GM12892 (cell line): ENCODE results near the gene DNAJB12.

Source experiments
- DNase-seq: peaks from one replicate; pipeline ENCODE4 v3.0.0; 2011; ENCODE audit not compliant: insufficient read length
- FAIRE-seq: peaks from 2 replicates; lab custom pipeline; 2011; peaks lifted over from hg19 to GRCh38; lab: Jason Lieb, UNC
- POLR2A ChIP-seq: IDR thresholded peaks from 2 replicates; pipeline ENCODE4 v1.6.1; 2011; ENCODE audit warnings: low read depth, low read length, control low read depth
- POLR2AphosphoS5 ChIP-seq: IDR thresholded peaks from 2 replicates; pipeline ENCODE4 v1.6.1; 2011; ENCODE audit warnings: low read depth, low read length, control low read depth
- TAF1 ChIP-seq: IDR thresholded peaks from 2 replicates; pipeline ENCODE4 v1.6.1; 2011; ENCODE audit warnings: low read depth, mild to moderate bottlenecking, control low read depth, low read length, borderline replicate concordance

Gene DNAJB12

DNA sequence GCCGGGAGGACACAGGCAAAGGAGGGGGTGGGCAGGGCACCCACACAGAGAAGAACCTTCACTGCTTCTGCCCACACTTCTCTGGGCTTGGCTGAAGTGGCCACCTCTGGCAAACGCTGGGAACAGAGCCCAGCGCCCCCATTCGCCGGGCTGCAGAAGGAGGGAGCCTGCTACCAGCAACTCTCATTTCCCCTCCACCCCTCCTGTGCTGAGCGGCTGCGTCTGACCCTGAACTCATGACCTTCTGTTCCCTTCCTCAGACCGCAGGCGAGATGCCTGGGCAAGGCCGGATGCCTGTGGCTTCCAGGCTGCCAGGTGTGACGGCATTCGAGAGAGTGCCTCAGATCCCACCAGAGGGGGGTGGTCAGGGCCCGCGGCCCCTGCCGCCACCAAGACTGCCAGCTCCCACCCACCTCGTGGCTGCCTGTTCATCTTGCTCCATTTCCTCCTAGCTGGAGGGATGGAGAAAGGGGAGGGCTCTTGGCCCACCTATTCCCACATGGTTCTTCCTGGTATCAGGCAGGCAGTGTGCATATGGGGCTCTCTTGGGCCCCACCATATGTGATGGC is 19.8 kb downstream of the DNAJB12 start:
- no peak for TF ChIP-seq TAF1
- TF ChIP-seq POLR2A, result no peak; the same call in none of the 2 replicates
- TF ChIP-seq POLR2AphosphoS5, result no peak
- peak; percentile 85 for DNase-seq

DNA sequence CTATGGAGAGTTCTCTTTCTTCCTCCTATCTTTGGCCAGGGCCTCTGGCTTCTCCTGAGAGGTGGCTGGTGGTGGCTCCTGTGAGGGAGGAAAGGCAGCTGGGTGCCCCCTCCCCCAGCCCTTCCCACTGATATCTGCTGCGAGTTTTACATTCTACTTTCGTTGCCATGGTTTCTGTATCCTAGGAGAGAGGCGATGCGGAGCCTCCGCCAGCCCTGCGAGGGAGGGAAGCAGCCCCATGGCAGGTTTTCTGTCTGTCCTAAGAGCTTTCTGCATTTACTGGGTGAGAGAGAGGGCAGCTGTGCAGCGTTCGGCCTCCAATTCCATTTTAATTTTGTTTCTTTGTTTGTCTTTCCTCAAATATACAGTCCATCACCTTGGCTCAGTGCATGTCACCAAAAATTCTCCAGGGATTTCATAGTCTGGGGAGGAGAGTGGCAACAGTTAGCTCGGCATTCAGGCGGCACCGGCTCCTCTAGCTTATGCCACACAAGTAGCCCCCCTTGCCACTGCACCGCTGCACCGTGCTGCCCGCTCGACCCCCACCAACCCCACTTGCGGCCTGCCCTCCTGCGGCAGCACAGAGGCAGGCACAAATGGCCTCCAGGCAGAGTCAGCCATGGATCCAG is 20.4 kb downstream of the DNAJB12 start:
- DNase-seq (no peak), FAIRE-seq (no peak)
- no peak for TF ChIP-seq POLR2AphosphoS5
- no peak for TF ChIP-seq POLR2A
- no peak for TF ChIP-seq TAF1

More for the DNA sequence above, 19.8 kb downstream of the DNAJB12 start:
- peak; percentile 95 for FAIRE-seq

DNA sequence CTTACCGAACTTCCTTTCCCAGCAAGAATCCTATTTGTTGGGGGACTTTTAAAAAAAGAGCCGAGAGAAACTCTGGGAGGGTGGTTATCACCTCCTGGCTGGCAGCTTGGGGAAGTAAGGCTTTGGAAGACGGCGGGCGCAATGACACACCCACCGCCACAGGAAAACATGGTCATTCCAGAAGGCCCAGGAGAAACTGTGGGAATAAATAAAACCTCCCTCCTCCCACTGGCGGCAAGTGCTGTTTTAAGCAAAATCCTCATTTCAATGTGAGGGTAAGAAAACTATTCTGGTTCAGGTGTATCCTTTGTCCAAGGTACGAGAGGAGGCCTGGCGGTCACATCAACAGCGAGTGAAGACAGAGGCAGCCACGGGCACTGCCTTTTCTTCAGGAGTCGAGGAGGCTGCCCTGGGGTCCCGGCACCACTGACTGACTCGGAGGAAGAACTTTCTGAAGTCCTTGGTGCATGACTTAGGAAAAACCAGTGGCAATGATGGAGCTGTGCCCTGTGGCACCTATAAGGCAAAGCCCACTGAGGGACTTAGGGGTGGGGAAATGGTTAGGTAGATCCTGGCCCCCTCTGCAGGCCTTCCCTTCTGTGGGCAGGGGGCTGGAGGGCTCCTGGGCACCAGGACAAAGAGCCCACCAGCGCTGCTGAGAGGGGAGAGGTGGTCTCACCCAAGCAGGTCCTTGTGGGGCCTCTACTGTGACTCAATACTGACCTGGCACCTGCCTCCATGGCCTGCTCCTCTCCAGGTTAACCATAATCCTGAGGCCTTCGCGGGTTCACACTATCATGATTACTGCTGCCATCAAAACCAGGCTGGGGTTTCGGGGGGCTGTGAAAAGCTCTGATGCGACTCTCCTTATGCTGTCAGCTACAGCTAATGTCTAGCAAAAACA is 21.4 kb downstream of the DNAJB12 start:
- DNase-seq, result no peak
- TF ChIP-seq POLR2AphosphoS5, result peak; percentile 26; the same call in 1 of the 2 replicates
- TF ChIP-seq POLR2A, result no peak
- no peak for TF ChIP-seq TAF1
- FAIRE-seq, result no peak

DNA sequence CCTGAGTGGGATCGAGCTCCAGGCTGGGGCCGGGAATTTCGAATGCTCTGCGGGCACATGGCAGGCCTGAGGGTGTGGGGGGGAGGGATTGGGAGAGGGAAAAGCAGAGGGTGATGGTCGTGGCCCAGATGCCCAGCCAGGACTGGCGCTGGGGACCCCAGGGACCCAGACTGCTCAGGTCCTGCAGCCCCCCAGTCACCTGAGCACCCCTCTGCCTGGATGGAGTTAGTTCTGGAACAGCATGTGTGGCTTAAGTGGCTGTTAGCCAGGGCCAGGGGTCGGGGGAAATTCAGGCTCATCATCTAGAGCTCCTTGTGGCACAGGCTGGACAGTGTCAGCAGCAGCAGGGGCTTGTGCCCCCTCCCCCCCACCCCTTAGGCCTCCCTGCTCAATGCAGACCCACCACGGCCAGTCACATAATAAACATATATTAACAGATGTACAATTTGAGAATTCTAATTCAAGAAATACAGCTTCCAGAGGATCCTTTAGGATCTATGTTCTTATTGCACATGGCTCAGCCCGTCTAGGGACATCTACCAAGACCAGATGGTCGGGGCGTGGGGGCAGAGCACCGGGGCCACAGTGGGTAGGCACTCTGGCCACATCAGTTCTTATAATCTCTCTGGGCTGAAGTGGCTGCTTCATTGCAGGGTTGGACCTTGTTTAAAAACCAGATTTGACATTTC is 22.2 kb downstream of the DNAJB12 start:
- DNase-seq (no peak), FAIRE-seq (no peak)
- TF ChIP-seq TAF1 (no peak), POLR2AphosphoS5 (no peak), POLR2A (no peak)

DNA sequence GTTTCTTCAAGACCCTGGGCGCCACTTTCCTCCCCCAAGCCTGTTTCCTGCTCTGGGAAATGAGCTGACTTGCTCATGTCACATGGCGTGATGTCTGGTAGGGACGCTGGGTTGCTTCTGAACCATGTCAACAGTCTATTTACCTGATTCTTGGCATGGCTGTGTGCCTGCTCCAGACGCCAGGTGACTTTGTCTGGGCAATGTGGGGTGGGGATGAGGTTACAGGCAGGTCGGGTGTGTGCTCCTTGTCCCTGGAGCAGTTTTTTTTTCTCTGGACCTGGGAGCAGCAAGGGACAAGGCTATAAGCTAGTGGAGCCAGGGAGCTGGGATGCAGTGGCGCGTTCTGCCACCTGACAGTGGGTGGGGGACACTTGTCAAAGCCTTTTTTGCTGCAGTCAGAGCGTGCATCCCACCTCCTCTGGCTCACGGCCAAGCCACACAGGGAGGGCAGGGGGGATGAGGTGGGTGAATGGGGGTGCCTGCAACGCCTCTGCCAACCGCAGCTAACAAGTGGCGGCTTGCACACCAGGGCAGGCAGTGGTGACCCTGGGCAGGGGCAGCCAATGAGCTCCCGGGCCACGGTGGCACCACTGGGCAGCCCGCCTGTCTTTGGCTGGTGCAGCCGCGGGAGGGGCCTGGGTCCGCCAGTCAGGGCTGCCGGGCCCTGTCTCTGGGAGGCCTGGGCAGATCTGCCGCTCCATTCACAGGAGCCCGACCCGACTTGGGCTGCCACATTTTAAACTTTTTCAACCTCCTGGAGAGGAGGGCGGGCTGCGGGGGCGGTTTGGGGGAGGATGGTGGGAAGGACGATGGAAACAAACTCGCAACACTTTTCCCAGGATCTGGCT is 22.9 kb downstream of the DNAJB12 start:
- TF ChIP-seq POLR2AphosphoS5 (peak; percentile 56; the same call in 1 of the 2 replicates), TAF1 (no peak)
- DNase-seq, result peak; percentile 64
- FAIRE-seq, result peak; percentile 70

DNA sequence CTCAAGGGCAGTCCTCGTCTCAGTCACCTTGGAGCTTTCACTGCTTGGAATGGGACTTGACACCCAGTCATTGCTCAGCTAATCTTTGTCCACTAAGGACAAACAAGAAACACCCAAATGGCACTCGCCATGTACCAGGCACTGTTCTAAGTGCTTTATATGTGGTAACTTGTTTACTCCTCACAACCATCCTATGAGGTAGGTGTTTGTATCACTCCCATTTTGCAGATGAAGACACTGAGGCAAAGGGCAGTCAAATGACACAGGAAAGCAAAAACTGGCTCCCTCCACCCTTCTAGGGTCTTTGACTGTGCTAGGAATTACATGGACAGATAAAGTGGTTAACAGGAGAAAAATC is 24.7 kb downstream of the DNAJB12 start:
- no peak for TF ChIP-seq TAF1
- TF ChIP-seq POLR2AphosphoS5, result no peak
- no peak for TF ChIP-seq POLR2A
- DNase-seq (no peak), FAIRE-seq (no peak)

DNA sequence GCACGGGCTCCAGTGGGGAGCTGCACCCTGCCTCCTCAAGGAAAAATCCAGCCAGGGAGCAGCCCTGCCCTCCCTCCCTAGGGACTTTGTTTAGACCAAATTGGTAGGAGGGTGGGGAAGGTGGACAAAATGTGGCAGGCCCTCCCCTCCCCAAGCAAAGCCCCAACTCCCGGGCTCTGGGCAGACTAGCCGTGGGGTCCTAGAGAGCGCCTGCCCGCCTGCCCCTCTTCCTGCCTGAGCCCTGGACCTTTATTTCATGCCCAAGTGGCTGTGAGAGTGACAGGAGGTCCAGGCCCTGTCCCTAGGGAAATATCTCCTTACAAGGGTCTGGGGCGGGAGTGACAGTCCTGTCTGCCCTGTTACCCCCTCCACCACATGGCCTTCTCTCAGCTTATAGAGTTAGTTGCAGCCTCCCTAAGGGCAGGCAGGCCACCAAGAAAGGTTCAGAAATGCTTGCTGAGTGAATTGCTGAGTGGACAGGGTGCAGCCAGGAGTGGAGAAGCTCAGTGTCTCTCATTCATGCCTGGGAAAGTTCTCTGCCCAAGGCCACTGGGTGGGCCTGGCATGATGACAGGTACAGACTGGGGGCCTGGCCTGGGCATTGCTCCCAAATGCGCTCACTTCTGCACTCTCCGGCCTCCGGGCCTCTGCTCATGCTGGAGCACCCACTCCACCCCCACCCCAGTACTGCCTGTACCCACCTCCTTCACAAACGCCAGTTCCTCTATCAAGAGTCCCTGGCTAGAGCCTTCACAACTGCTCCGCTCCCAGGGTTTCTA is 25.2 kb downstream of the DNAJB12 start:
- DNase-seq (no peak), FAIRE-seq (no peak)
- no peak for TF ChIP-seq POLR2AphosphoS5
- TF ChIP-seq TAF1, result no peak
- TF ChIP-seq POLR2A, result no peak

DNA sequence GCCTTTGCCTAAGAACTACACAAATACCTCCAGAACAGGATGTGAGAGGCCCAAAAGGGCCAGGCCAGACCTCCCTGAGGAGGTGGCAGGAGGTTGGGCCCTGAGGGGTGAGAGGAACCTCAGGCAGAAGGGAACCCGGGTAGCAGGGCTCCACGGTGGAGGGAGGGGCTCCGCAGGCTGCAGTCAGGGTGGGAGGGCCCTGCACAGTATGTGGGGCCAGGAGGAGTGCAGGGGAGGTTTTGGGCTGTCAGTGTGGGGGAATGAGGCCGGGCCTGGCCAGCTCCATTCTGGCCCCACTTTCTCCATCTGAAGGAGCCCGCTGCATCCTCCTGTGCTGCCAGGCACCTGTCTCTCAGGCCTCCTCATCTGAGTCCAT is 25.9 kb downstream of the DNAJB12 start:
- TF ChIP-seq POLR2AphosphoS5, result no peak
- TF ChIP-seq TAF1, result no peak
- TF ChIP-seq POLR2A, result no peak
- no peak for FAIRE-seq
- DNase-seq, result no peak

DNA sequence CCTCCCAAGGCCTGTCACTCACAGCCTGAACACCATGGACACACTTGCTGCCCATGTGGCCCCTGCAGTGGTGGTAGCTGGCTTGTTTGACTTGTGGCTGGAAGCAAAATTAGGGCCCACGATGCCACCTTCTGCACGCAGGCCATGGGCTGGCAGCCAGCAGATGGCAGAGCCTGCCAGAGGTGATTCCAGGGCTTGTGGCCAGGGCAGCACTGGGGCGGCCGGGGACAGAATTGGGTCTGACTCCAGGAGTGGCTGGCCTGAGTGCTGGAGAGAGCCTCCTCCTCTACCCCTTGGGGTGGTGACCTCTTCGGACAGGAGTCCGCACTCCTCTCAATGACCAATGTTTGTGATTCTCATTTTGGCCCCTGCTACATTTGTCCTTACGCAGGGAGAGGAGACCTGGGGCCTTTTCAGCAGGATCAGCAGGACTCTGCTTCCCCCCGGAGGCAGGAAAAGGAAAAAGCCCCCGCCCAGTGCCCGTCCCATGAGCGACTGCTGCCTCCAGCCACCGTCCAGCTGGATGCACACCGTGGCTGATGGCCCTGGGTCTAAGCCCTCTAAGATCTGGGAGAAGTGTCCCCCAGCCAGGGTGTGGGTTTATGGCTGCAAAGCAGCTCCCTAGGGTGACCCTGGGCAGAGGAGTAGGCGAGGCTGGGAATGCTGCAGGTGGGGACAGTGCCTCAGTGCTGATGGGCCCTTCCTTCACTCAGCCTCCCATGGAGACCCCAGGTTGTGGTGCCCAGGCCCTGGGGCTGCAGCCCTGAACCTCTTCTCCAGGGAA is 26.5 kb downstream of the DNAJB12 start:
- no peak for TF ChIP-seq POLR2AphosphoS5
- TF ChIP-seq POLR2A, result no peak
- 0 out of 2 replicates have a peak, but pooled peaks have one; percentile 26 for TF ChIP-seq TAF1
- DNase-seq, result no peak
- FAIRE-seq, result no peak
